Vagina (tissue), 2 donors: ENCODE measurements around the gene SVIL. TPM values are rescaled to one million over a fixed set of nuclear protein-coding genes. Genes with fewer than 3 reads are reported as not detected.

Experiments used
- DNase-seq, 2 donors: peaks; one replicate each; pipeline ENCODE4 v3.0.0-alpha.2; 2017; ENCODE audit errors: extremely low spot score in 2 of 2
- H3K27ac ChIP-seq: fragments of 200-600 bp; sonication (generic); one replicate; pipeline ENCODE4 v1.5.1; 2019
- H3K27me3 ChIP-seq: fragments of 200-600 bp; sonication (generic); one replicate; pipeline ENCODE4 v1.5.1; 2019
- H3K36me3 ChIP-seq, 2 donors: fragments of 200-600 bp; sonication (generic); one replicate each; pipeline ENCODE4 v1.5.1; 2017 to 2019
- H3K4me1 ChIP-seq: fragments of 200-600 bp; sonication (generic); one replicate; pipeline ENCODE4 v1.5.1; 2019
- H3K4me3 ChIP-seq, 2 donors: fragments of 200-600 bp; sonication (generic); 1 replicate in 1 of 2; 2 replicates in 1 of 2; pipeline ENCODE4 v1.5.1; 2016 to 2019
- H3K9me3 ChIP-seq: fragments of 200-600 bp; sonication (generic); one replicate; pipeline ENCODE4 v1.5.1; 2019
- POLR2A ChIP-seq, 2 donors: fragments of 450-650 bp; IDR thresholded peaks; one replicate each; pipeline ENCODE4 v1.6.1; 2017; ENCODE audit warnings: antibody characterized with exemption in 2 of 2, mild to moderate bottlenecking in 2 of 2, moderate library complexity in 2 of 2
- POLR2AphosphoS5 ChIP-seq, 2 donors: sonication (generic); formaldehyde crosslinking; IDR thresholded peaks; one replicate each; pipeline ENCODE4 v1.9.0; 2017; ENCODE audit warnings: antibody characterized with exemption in 2 of 2, mild to moderate bottlenecking in 2 of 2, low read depth in 1 of 2; ENCODE audit not compliant: insufficient read depth in 1 of 2
- intact Hi-C: fragments of 100-400 bp; cut with DNase I; formaldehyde crosslinking; loops from one replicate; pipeline ENCODE4 v1.15.1; 2023
- microRNA counts, 2 donors: library from miRNA; unstranded; fragments of <30 nt; microRNA quantifications; one replicate each; lab custom pipeline; 2016 to 2017
- microRNA-seq: library from miRNA; unstranded; fragments of <30 nt; microRNA quantifications from one replicate; pipeline ENCODE4, GENCODE V29; 2017; ENCODE audit warnings: borderline number of aligned reads, borderline replicate concordance
- small RNA-seq: library from RNA; depleted of rRNA; stranded (forward); fragments of <200 nt; gene quantifications from one replicate; pipeline ENCODE3, GENCODE V24; 2016
- total RNA-seq: library from RNA; depleted of rRNA; stranded (reverse); fragments of >200 nt; gene quantifications from one replicate; pipeline ENCODE4 v1.2.3, GENCODE V29; 2016
- TF ChIP-seq, protein P1 (sequence below), 3 experiments: fragments of 450-650 bp in 2 of 3; fragments of 200-600 bp in 1 of 3; sonication (generic) in 1 of 3; IDR thresholded peaks; one replicate each; pipeline ENCODE4 v1.5.1; 2017 to 2019; ENCODE audit warnings: antibody characterized with exemption in 3 of 3, mild to moderate bottlenecking in 2 of 3, moderate library complexity in 2 of 3

SVIL gene
- total RNA-seq, 1 donor from 2014 or later = 111 TPM

GRCh38 chr10:29408847-29409240 is 225.9 kb downstream of the SVIL start:
- H3K4me1 ChIP-seq = peaks cover 43% of the 10 kb centered on the region
- intact Hi-C loops = no loop called here
- no peaks in the 10 kb centered on the region for H3K9me3 ChIP-seq
- no peaks in the 10 kb centered on the region for H3K36me3 ChIP-seq
- peak overlapping the region; percentile 97 for H3K27ac ChIP-seq
- peak overlapping the region; percentile 64 to 65 for H3K4me3 ChIP-seq
- no peak for DNase-seq
- no peaks in the 10 kb centered on the region for H3K27me3 ChIP-seq
- no peak for TF ChIP-seq POLR2A (IDR thresholded peaks at IDR 0.05)
- no peak for TF ChIP-seq POLR2AphosphoS5 (IDR thresholded peaks at IDR 0.05; ENCODE audit: insufficient read depth in 1 of 2, low read depth in 1 of 2)
- TF ChIP-seq, protein P1, sequence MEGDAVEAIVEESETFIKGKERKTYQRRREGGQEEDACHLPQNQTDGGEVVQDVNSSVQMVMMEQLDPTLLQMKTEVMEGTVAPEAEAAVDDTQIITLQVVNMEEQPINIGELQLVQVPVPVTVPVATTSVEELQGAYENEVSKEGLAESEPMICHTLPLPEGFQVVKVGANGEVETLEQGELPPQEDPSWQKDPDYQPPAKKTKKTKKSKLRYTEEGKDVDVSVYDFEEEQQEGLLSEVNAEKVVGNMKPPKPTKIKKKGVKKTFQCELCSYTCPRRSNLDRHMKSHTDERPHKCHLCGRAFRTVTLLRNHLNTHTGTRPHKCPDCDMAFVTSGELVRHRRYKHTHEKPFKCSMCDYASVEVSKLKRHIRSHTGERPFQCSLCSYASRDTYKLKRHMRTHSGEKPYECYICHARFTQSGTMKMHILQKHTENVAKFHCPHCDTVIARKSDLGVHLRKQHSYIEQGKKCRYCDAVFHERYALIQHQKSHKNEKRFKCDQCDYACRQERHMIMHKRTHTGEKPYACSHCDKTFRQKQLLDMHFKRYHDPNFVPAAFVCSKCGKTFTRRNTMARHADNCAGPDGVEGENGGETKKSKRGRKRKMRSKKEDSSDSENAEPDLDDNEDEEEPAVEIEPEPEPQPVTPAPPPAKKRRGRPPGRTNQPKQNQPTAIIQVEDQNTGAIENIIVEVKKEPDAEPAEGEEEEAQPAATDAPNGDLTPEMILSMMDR (IDR thresholded peaks at IDR 0.05) = no peak

MicroRNAs within 50 kb of the gene (microRNA counts, 767-probe panel; counts per million panel counts)
- microRNA hsa-miR-604 (lab: Ali Mortazavi, UCI) (238 to 261 counts per million in 2 donors), microRNA hsa-miR-938 (lab: Ali Mortazavi, UCI) (238 to 261 counts per million in 2 donors)

Small RNA genes lying within 50 kb of the gene (microRNA-seq; reads per million reads assigned to microRNA genes)
- gene MIR604 = not detected
- not detected for gene MIR938

Small RNA genes lying within 50 kb of the gene (small RNA-seq; reads per million reads assigned to genes)
- not detected for gene MIR604
- gene MIR938 = not detected
- gene RF00105 = not detected
